AG04450 (cell line): ENCODE measurements around the gene MTMR1. TPM values are rescaled to one million over a fixed set of nuclear protein-coding genes. Genes with fewer than 3 reads are reported as not detected.

Experiments
- CTCF ChIA-PET: fragments of 300-600, 350-600 bp; formaldehyde crosslinking; extraction: SDS; loops from one replicate; lab custom pipeline; 2022; ENCODE audit warnings: antibody characterized with exemption, inconsistent platforms; lab: Charles Lee
- POLR2A ChIA-PET: fragments of 350-600 bp; formaldehyde crosslinking; extraction: SDS; loops from one replicate; lab custom pipeline; 2021; ENCODE audit warnings: antibody characterized with exemption, inconsistent platforms; lab: Yijun Ruan, JAX
- DNase-seq: peaks from one replicate; pipeline ENCODE4 v3.0.0-alpha.2; 2011; ENCODE audit warnings: low read depth, low spot score
- H3K27ac ChIP-seq: one replicate; pipeline ENCODE4 v1.5.1; 2012; ENCODE audit warnings: low read depth, low read length, control low read depth
- H3K27me3 ChIP-seq: one replicate; pipeline ENCODE4 v1.6.0; 2012; ENCODE audit warnings: low read length; ENCODE audit not compliant: control insufficient read depth, insufficient read depth
- H3K4me3 ChIP-seq: 2 replicates; pipeline ENCODE4 v1.5.1; 2011; ENCODE audit warnings: mild to moderate bottlenecking, low read depth, low read length, control low read depth
- H3K9me3 ChIP-seq: 2 replicates; pipeline ENCODE4 v1.5.1; 2012; ENCODE audit warnings: low read length; ENCODE audit not compliant: control insufficient read depth, insufficient read depth
- polyA plus RNA-seq: library from polyadenylated mRNA; depleted of rRNA; stranded (reverse); fragments of >200 nt; gene quantifications from 2 replicates; pipeline ENCODE4 v1.2.3, GENCODE V29; 2011
- TF ChIP-seq, protein P1 (sequence below): IDR thresholded peaks from 2 replicates; pipeline ENCODE4 v1.5.1; 2011; ENCODE audit warnings: low read depth, low read length, control low read depth, inconsistent platforms

Gene MTMR1
- polyA plus RNA-seq, 1 experiment = 43.6 TPM

DNA sequence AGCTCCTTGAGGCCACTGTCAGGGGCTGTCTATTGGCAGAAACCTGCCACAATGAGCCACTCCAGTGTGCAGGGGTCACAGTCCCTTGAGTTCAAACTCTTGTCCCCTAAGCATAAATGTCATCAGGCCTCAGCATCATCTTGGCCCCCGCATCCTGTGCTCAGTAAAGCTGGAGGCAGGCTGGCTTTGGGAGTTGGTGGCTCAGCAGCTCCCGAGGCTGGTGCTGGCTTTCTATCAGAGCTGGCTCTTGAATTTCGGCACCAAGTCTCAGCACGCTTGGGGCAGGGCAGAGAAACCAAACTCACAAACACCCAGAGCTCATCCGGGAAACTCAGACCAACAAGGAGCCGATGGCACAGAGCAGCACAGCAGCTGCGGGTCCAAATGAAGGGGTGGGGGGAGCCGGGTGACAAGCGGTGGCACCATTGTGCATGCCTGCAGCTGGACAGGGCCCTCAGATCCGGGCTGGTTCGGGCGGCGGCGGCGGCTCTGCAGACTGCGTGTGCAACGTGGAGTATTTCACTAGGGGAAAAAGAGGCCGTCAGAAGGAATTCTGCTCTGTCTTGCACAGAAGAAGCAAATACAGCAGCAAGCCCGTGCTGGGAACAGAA lies 75.5 kb downstream of the MTMR1 start:
- Histone ChIP-seq H3K27me3 (no peaks in the 10 kb centered on the region), H3K27ac (no peak overlapping the region), H3K4me3 (no peak overlapping the region), H3K9me3 (no peaks in the 10 kb centered on the region)
- DNase-seq = no peak
- POLR2A ChIA-PET = no interaction called here
- TF ChIP-seq, protein P1, sequence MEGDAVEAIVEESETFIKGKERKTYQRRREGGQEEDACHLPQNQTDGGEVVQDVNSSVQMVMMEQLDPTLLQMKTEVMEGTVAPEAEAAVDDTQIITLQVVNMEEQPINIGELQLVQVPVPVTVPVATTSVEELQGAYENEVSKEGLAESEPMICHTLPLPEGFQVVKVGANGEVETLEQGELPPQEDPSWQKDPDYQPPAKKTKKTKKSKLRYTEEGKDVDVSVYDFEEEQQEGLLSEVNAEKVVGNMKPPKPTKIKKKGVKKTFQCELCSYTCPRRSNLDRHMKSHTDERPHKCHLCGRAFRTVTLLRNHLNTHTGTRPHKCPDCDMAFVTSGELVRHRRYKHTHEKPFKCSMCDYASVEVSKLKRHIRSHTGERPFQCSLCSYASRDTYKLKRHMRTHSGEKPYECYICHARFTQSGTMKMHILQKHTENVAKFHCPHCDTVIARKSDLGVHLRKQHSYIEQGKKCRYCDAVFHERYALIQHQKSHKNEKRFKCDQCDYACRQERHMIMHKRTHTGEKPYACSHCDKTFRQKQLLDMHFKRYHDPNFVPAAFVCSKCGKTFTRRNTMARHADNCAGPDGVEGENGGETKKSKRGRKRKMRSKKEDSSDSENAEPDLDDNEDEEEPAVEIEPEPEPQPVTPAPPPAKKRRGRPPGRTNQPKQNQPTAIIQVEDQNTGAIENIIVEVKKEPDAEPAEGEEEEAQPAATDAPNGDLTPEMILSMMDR = no peak
- CTCF ChIA-PET = interaction anchor here (2.3 kb wide), 1 partner anchor 314 kb away, joined by 10 read pairs; no protein-coding TSS in a partner anchor

DNA sequence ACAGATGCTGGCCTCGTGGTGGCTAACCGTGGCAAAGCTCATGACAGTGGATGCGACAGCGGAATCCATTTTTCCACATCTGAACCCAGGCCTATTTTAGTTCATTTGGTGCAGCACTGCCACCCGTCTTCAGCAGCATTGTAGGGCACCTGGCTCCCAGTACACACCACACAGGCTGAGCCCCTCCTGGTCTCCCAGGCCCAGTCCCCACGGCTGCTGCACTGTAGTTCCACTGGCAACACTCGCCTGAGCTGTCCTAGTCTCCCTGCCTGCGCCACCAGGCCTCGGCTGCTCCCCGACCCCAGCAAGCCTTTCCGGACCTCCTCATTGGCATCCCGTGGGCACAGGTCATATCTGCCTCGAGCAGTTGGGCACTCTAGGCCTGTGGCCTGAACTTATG lies 76.2 kb downstream of the MTMR1 start:
- POLR2A ChIA-PET = no interaction called here
- no peak overlapping the region for H3K27ac ChIP-seq
- no peak for DNase-seq
- no peak overlapping the region for H3K4me3 ChIP-seq
- no peaks in the 10 kb centered on the region for H3K27me3 ChIP-seq
- H3K9me3 ChIP-seq = no peaks in the 10 kb centered on the region
- CTCF ChIA-PET = no interaction called here
- TF ChIP-seq, protein P1 = no peak

DNA sequence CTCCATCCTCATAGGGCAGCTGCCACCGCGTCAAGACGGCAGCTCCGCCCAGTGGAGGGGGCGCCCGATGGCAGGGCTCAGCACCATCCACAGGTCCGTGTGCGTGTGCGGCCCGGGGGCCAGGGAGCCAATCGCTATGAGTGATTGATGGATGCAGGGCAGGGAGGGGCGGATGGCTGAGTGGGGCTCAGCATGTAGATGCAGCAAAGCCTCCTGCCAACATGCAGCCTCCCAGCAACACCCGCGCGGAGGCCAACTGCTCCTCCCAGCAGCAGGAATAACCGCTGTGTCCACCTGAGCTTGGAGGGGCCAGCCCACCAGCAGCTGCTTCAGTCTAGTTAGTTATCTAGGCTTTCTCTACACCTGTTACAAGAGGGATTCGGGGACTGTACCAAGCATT lies 77.4 kb downstream of the MTMR1 start:
- DNase-seq = no peak
- Histone ChIP-seq H3K4me3 (no peak overlapping the region), H3K27ac (no peak overlapping the region), H3K9me3 (no peaks in the 10 kb centered on the region), H3K27me3 (no peaks in the 10 kb centered on the region)
- CTCF ChIA-PET = interaction anchor here (2.5 to 7.7 kb wide), 2 partner anchors 304 to 312 kb away, joined by 17 to 205 read pairs; no protein-coding TSS in a partner anchor
- TF ChIP-seq, protein P1 = no peak
- POLR2A ChIA-PET = no interaction called here

DNA sequence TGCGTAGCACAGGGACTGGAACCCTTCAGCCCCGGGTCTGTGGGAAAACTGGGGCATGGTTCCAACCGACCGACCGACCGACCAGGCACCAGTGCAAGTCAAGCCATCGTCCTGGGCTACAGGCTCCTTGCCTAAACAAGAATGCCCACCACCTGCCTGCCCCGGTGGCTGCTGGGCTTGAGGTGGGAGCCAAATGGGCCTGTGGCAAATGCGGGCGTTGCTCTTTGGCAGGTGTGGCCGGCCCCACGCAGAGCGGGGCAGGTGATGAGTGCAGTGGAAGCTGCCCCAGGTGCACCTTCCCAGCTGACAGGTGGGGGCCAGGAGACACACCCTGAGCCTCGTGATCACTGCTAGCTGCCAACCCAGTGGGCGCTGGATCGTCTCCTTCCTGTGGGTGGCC lies 77.9 kb downstream of the MTMR1 start:
- Histone ChIP-seq H3K9me3 (no peaks in the 10 kb centered on the region), H3K27ac (no peak overlapping the region), H3K27me3 (no peaks in the 10 kb centered on the region), H3K4me3 (no peak overlapping the region)
- DNase-seq = no peak
- ChIA-PET POLR2A (no interaction called here), CTCF (interaction anchor here (1.5 to 7.7 kb wide), 6 partner anchors 9 to 311 kb away, joined by 4 to 205 read pairs (median 13); no protein-coding TSS in a partner anchor)
- TF ChIP-seq, protein P1 = no peak

DNA sequence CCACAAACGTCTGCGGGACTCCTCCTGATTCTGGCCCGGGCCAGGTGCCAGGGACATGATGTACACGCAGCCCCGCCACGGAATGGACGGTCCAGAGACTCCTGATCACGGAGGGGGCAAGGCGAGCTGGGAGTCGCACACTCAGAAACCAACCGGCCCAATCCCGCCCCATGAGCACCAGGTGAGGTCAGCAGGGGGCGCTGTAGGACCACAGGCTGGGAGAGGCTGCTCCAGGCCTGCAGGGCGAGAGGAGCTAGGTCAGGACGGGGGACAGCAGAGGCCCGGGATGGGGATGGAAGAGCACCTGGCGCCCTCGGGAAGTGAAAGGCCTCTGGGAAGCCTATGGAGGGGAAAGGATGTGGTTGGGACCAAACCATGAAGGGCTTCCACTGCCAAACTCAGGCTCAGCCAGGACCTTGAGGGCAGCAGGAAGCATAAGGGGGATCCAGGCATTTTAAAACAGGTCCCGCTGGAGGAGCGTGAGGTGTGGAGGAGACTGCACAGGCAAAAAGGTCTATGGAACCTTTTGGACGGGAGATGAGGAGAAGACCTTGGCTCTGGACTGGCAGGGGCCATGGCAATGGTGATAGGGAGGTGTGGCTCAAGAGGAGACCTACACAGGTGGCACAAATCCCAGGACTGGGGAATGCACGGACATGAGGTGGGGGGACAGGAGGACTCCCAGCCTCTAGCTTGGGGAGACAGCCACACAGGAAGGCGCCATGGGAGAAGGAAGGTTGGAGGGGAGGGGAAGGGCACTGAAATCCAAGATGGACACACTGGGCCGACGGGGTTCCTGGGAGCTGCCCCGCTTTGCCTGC lies 79.2 kb downstream of the MTMR1 start:
- Histone ChIP-seq H3K4me3 (no peak overlapping the region), H3K27ac (no peak overlapping the region), H3K27me3 (no peaks in the 10 kb centered on the region), H3K9me3 (no peaks in the 10 kb centered on the region)
- ChIA-PET POLR2A (no interaction called here), CTCF (interaction anchor here (0.6 to 7.7 kb wide), 25 partner anchors 9 to 310 kb away, joined by 3 to 205 read pairs (median 4); no protein-coding TSS in a partner anchor)
- DNase-seq = peak; percentile 21
- TF ChIP-seq, protein P1 = peak; percentile 83
